ENCODE measurements around the gene MAB21L1. TPM values are rescaled to one million over a fixed set of nuclear protein-coding genes. Genes with fewer than 3 reads are reported as not detected.

The MAB21L1 gene
- total and polyA plus RNA-seq, 7 donors: 0.51 to 2.9 (median 1.4) TPM; not detected in 1

GRCh38 chr13:35500144-35500543 is 23.7 kb upstream of the MAB21L1 start:
- WGBS, 2 donors: 84 to 88% methylated on average over 2 of the region's 2 CpGs
- no peak for TF ChIP-seq POLR2A (IDR thresholded peaks at IDR 0.05)
- Histone ChIP-seq H3K27me3 (no peaks in the 10 kb centered on the region), H3K27ac (no peak overlapping the region), H3K4me3 (no peak overlapping the region), H3K9me3 (no peaks in the 10 kb centered on the region), H3K4me1 (peaks cover 0 to 29% (median 16%) of the 10 kb centered on the region in 4 donors), H3K36me3 (no peaks in the 10 kb centered on the region)
- DNase-seq: no peak
- intact Hi-C loops (cut with DNase I): no loop called here

- no peaks in the 10 kb centered on the region for H3K9me3 ChIP-seq
- no peaks in the 10 kb centered on the region for H3K36me3 ChIP-seq
- H3K27me3 ChIP-seq: no peaks in the 10 kb centered on the region
- peaks cover 0 to 29% (median 16%) of the 10 kb centered on the region in 4 donors for H3K4me1 ChIP-seq
- no peak overlapping the region for H3K27ac ChIP-seq
- H3K4me3 ChIP-seq: no peak overlapping the region
- intact Hi-C loops (cut with DNase I): no loop called here
- WGBS, 2 donors: 76 to 86% methylated on average over 4 of the region's 4 CpGs
- TF ChIP-seq CTCF (IDR thresholded peaks at IDR 0.05): no peak
- TF ChIP-seq POLR2AphosphoS5 (IDR thresholded peaks at IDR 0.05): no peak
- no peak for TF ChIP-seq POLR2A (IDR thresholded peaks at IDR 0.05)
- TF ChIP-seq EP300 (IDR thresholded peaks at IDR 0.05): no peak
- no peak for DNase-seq
Observed at GRCh38 chr13:35499676-35500075, 23.2 kb upstream of the MAB21L1 start.

GRCh38 chr13:35499196-35499662 is 22.7 kb upstream of the MAB21L1 start:
- Histone ChIP-seq H3K27ac (no peak overlapping the region), H3K9me3 (no peaks in the 10 kb centered on the region), H3K27me3 (no peaks in the 10 kb centered on the region), H3K4me1 (peaks cover 0 to 29% (median 16%) of the 10 kb centered on the region in 4 donors), H3K4me3 (no peak overlapping the region), H3K36me3 (no peaks in the 10 kb centered on the region)
- no peak for TF ChIP-seq EP300 (IDR thresholded peaks at IDR 0.05)
- TF ChIP-seq CTCF (IDR thresholded peaks at IDR 0.05): no peak
- TF ChIP-seq POLR2A (IDR thresholded peaks at IDR 0.05): no peak
- TF ChIP-seq POLR2AphosphoS5 (IDR thresholded peaks at IDR 0.05): no peak
- WGBS, 2 donors: 16 to 62% methylated on average over 2 of the region's 2 CpGs
- no peak for DNase-seq
- intact Hi-C loops (cut with DNase I): no loop called here

GRCh38 chr13:35498231-35498630 is 21.7 kb upstream of the MAB21L1 start:
- intact Hi-C loops (cut with DNase I): no loop called here
- Histone ChIP-seq H3K4me3 (no peak overlapping the region), H3K36me3 (no peaks in the 10 kb centered on the region), H3K27me3 (no peaks in the 10 kb centered on the region), H3K4me1 (peaks cover 0 to 29% (median 16%) of the 10 kb centered on the region in 4 donors), H3K9me3 (no peaks in the 10 kb centered on the region), H3K27ac (no peak overlapping the region)
- TF ChIP-seq POLR2AphosphoS5 (IDR thresholded peaks at IDR 0.05): no peak
- no peak for TF ChIP-seq POLR2A (IDR thresholded peaks at IDR 0.05)
- no peak for TF ChIP-seq CTCF (IDR thresholded peaks at IDR 0.05)
- TF ChIP-seq EP300 (IDR thresholded peaks at IDR 0.05): no peak
- DNase-seq: no peak

- TF ChIP-seq POLR2A (IDR thresholded peaks at IDR 0.05) (no peak), POLR2AphosphoS5 (IDR thresholded peaks at IDR 0.05) (no peak), EP300 (IDR thresholded peaks at IDR 0.05) (no peak), CTCF (IDR thresholded peaks at IDR 0.05) (no peak)
- WGBS, 2 donors: 91 to 95% methylated on average over 2 of the region's 2 CpGs
- Histone ChIP-seq H3K4me1 (peaks cover 0 to 21% (median 9%) of the 10 kb centered on the region in 4 donors), H3K27me3 (no peaks in the 10 kb centered on the region), H3K27ac (no peak overlapping the region), H3K4me3 (no peak overlapping the region), H3K36me3 (no peaks in the 10 kb centered on the region), H3K9me3 (no peaks in the 10 kb centered on the region)
- intact Hi-C loops (cut with DNase I): no loop called here
- DNase-seq: no peak
Observed at GRCh38 chr13:35496761-35497386, 20.4 kb upstream of the MAB21L1 start.

Measured in sigmoid colon (tissue), 7 donors.